AG08395 (cell line): ENCODE data around the gene DDX31.
A peak's percentile ranks its signal among the peaks of the same experiment; 100 is the strongest.

Experiments
- DNase-seq: peaks from one replicate; pipeline ENCODE4 v3.0.0; 2012; ENCODE audit warnings: mixed read lengths, low spot score

Gene DDX31

DNA sequence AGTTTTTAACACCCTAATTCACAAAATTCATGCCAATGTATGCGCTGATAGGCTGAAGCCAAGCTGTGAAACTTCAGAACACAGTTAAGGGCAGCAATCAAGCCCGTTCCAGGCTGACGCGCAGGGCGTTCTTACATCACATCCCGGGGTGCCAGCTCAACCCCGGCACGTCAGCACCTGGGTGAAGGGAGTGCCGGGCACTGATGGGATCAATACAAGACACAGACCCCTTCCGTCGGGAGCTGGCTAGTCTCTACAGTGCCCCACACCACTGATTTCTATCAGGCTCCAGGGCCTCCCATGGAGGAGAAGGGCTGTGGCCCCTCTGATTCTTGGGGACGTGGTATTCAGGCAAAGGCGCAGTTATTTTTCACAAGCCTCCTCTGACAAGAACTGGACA is 75.4 kb downstream of the DDX31 start:
- no peak for DNase-seq

GRCh38 chr9:132592451-132592850 is 77.3 kb downstream of the DDX31 start:
- no peak for DNase-seq

DNA sequence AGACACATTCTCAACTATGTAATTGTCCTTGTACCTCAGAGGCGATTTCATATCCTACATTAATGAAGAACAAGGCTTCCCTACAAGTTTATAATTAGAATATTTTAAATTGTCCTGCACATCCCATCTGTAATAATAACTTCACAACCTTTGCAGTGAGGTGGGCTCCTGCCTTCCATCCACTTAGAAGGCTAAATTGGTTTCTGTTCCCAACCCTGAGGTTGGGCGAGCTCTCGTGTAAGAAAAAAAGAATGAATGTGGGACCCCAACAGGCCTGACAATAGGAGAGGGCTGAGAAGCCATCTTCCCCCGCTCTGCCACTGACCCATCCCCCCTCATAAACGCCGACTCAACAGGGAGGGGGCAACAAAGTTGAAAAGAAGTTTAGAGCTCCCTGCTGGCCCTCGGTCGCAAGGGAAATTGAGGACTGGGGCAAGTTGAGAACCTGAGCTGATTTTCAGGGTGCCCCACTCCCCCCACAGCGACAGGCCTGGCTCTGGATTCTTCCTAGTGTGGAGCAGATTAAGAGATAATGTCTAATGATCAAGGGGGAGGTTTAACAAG is 78.0 kb downstream of the DDX31 start:
- no peak for DNase-seq

DNA sequence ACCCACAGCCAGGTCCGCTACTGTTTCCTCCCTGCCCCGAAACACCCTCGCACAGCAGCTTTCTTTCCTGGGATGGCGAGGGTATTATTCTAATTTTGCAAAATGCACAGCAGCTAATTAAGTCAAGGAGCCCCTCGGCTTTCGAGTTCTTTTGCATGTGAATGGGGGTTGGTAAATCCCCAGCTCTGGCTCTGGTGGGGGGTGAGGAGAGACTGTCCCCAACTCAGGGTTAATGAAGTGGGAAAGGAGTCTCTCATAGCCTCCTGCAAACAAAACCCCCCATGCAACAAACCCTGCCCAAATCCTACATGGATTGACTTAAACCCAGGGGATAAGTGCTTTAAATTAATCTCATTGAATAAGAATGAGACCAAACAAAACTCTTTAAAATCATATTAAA is 78.5 kb downstream of the DDX31 start:
- DNase-seq, result no peak

DNA sequence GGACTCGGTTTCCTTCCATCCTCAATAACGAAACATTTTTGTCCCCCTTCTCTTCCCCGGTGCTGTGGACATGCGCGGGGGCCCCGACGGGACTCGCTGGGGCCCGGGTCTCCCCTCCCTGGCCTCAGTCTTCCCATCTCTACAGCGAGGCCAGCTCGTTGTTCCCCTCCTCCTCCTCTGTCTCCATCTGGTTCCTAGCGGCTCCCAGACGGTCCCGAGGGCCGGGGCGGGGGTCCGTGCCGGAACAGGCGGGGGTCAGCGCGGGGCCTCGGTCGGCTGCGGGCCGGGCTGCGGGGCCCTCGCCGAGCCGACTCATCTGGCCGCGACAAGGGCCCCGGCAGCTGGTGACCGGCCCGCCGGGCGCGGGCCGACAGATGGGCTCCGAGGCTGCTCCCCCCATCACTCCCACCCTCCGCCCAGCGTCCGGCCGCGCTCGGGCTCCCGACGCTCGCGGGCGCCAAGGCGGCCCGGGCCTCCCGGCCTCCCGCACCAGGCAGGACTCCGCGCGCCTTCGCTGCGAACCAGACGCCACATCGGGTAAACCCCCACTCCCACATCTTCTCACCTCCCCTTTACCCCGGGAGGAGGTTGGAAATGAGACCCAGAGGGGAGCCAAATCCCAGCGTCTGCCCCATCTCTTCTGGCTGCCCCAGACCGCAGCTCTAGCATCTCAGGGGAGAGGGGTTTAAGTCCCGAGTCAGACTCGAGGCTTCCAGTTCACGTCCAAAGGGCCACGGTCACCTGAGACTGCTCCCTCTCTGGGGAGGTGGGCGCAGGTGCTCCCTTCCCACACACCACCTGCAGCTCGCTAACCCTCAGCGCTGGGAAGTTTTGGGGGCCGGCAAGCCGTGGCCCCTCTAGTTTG is 79.2 kb downstream of the DDX31 start:
- DNase-seq, result no peak

- no peak for DNase-seq
These were observed 79.8 kb downstream of the DDX31 start for GRCh38 chr9:132590037-132590317.

GRCh38 chr9:132589148-132590036 is 80.4 kb downstream of the DDX31 start:
- no peak for DNase-seq

DNA sequence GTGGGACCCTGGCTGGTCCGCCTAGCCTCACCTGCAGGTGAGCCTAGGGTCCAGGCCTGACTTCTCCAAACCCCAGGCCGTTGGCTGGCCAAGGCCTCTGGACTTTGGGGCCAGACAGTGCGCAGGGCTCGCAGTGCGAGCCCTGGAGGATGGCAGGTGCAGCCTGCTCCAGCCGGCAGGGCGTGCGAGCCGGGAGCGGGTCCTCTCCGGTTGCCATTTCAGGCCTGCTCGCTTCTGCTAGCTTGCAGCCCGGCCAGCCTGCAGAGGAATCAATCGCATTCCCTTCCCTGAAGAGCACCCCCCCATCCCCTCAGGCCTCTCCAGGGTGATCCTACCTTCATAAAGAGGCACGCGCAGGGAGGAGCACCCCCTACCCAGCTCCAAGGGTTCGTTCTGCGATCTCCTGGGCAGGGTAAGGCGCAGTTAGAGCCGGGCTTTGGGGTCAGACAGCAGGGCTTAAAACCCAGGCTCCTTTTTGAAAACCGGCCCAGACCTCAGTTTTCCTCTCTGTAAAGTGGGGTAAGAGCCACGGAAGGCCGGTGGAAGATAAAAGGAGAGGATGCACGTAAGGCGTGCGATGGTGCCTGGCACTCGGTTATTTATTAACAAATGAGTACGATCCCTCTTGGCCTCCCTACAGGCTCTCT is 81.2 kb downstream of the DDX31 start:
- DNase-seq, result no peak

DNA sequence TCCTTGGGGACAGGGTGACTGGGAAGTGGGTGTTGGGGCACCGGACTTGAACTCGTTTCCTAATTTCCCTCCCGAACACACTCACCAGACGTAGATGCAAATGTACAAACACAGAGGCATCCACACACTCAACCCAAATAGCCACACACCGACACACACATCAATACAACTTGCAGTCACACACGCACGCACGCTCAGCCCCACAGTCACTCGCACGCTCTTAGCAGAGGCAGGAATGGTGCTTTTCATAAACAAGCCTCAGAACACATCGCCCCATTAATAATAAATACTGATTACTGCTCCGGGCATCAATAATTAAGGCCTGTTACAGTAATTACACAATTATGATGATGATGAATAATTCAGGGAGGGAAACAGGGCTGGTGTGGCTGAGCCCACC is 81.7 kb downstream of the DDX31 start:
- no peak for DNase-seq

DNA sequence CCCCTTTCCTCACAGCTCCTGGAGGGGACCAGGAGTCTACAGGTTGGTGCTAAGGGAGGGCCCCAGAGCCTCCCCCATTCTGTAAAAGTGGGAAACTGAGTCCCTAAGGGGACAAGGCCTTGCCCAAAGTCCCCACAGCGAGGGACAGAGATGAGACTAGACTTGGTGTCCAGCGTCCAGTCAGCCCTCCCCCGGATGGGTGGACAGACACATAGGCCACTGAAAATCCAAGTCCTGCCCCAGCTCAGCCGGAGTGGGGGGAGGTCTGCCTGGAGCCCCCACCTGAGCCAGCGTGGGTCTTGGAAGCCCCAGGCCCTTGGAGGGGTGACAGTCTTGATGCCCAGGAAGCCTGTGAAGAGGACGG is 82.2 kb downstream of the DDX31 start:
- DNase-seq, result no peak

DNA sequence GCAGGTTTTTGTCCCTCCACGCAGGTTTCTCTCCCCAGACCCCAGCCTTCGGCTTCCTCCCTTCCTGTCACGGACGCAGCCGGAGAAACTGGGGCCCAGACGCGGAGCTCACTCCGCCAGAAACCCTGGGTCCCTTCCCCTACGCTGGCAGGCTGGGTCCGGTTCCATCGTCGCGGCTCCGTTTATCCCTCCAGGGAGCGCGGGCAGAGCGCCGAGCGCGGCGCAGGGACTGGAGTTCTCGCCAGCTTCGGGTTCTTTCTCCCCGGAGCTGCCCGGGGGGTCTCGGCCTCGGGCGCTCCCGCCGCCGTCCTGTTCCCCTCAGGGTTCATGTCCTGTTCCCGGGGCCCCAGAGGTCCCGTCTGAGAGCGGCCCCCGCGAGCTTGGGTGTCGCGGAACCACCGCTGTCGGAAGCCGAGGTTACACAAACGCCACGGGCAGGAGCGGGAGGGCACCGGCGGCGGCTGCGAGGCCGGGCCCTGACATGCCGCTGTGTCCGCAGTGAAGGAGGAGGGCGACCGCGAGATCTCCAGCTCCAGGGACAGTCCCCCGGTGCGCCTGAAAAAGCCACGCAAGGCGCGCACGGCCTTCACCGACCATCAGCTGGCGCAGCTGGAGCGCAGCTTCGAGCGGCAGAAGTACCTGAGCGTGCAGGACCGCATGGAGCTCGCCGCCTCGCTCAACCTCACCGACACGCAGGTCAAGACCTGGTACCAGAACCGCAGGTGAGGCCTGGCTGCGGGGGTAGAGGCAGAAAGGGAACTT is 82.8 kb downstream of the DDX31 start:
- DNase-seq, result no peak

DNA sequence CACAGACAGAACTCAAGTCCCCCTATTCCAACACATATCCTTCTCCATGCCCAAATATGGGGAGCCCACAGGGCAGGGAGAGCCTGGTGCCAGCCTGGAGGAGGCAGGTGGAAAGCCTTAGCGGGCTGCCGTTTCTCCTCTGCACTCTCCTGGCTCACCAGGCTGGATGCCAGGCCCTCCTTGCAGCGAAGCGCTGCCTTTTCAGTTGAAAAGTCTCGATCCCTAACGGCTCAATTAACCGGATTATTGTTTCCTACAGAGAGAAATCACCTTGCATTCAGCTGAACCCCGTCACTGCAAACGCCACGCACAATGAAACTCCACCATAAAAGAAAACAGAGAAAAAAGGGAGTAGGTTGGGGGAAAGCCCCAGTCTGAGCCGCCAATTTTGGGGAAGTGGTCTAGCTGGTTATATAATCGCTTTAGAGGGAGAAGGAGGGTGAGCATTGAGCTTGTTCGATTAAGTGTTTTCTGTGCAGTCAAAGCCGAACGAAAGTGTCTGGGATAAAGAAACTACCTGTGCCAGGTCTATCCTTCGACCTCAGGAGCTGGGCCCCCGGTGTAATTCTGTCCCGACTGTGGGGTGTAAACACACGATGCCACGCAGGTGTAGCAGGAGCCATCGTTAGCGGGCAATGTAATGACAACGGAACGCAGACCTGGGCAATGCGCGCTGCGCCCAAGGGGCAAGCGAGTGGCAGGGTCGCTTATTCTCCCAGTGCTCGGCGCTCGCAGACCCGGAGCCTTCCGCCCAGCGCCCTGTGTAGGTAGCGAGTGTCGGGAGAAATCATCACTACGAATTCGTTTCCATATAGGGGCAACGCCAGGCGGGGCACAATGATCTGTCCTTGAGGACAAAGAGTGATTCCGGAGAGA is 83.6 kb downstream of the DDX31 start:
- DNase-seq, result no peak

DNA sequence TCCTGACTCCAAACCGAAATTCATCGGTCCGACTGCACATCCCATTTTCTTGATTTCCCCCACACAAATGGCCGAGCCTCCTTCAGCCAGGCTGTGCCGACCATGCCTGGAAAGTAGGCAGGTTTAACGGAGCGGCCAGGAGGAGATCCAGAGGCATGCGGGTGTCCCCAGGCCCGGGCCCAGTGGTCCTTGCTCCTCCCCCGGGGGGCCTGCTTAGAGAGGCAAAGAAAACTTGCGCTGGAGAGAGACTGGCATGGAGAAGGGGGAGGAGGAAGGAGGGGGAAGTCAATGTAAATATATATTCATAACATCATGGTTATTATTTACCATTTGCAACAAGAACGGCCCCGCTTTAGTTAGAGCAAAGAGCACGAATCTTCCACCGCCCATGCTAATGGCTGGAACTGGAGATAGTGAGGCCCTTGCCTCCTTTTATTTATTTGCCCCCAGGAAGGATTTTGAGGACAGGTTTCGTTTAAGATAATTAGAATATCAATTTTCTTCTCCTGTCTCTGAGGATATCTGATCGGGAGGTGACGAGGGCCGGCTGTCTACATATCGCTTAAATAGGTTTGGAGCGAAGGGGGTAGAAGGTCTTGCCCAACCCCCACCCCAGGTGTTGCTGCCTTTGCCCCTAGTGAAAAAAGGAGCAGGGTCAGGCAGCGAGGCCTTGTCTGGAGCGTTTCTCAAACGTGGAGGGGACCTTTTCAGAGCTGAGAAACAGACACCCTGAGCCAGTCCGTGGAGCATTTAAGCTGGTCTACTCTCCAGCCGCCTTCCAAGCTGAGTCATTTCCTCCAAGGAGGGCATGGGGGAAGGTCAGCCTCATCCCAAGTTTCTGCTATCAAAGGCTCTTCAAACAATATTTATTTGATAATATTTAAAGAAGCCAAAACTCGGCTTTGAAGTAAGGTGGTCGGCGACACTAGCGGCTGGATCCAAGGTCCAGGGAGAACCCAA is 84.9 kb downstream of the DDX31 start:
- peak; percentile 44 for DNase-seq

DNA sequence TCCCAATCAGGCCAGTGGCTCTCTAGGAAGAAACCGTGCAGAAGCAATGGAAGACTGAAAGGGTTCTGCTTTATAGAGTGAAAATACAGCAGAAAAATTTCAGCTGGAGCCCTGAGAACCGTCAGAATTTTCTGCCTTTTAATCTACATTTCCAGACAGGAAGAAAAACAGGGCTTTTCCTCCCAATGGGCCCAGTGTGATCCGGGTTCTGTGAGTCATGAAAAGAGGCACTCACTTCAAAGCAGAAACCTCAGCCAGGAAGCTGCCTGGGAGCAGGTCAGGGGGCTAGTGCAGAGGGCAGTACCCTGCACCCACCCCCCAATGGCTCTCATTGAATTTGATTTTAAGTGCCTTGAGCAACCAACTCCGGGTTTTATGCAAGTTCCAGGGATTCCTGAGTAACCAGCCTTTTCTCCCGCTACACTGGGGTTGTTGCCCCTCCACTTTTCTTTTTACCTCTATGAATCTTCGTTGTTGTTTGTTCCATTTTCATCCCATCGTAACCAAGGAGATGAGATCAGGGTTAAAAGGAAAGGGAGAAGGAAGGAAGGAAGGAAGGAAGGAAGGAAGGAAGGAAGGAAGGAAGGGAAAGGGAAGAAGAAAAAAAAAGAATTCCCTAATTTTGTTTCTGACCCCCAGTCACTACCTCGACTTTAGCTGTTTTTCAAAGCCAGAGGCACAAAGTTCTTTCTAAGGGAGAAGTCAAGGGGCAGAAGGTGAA is 86.0 kb downstream of the DDX31 start:
- DNase-seq, result no peak

- no peak for DNase-seq
These were observed 86.8 kb downstream of the DDX31 start for GRCh38 chr9:132582786-132583583.

DNA sequence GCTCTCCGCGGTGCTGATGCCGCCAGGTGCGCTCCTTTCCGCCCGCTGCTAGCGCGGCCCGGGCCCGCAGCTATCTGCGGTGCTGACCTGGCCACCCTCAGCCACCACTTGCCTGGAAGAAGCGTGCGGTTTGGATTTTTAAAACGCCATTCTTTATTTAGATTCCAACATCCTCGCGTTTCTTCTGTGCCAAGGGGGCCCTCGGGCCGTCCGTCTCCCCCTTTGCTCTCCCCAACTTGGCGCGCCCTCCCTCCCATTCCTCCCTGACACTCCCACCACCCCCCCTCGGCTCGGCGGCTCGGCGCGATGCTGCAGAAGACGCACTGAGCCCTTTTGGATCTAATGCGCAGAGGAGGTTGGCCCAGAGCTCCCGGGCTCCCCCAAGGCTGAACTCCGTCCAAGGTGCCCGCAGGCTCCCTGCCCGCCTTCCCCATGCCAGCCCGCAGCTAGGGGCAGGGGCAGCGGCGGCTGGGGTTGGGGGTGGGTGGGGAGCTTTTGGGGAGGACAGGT is 87.5 kb downstream of the DDX31 start, which contains the start of gene BARHL1:
TSS of gene BARHL1 (plus strand) at position 331 of the 510 bp plus-strand sequence. CDS start 192 bp downstream, outside the sequence.
- DNase-seq, result no peak

DNA sequence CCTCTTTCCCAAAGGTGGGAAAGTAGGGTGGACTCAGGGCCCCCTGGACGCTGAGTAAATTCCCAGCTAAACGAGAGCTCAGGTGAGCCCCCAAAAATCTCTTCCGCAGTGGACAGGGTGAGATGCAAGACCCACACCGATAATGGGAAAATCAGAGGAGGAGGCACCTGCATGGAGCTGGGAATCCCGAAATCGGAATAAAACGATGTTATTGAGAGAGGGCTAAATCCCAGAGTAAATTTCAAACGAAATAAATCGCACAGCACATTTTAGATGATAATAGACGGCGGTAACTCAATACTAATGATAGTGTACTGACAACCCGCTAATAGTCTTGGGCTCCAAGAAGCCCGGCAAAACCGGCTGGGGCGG is 90.4 kb downstream of the DDX31 start:
- DNase-seq, result no peak
